ENCODE data around the gene KRT74. TPM values are rescaled to one million over a fixed set of nuclear protein-coding genes. Genes with fewer than 3 reads are reported as not detected.

The KRT74 gene
- total and polyA plus RNA-seq, 4 donors = not detected

DNA sequence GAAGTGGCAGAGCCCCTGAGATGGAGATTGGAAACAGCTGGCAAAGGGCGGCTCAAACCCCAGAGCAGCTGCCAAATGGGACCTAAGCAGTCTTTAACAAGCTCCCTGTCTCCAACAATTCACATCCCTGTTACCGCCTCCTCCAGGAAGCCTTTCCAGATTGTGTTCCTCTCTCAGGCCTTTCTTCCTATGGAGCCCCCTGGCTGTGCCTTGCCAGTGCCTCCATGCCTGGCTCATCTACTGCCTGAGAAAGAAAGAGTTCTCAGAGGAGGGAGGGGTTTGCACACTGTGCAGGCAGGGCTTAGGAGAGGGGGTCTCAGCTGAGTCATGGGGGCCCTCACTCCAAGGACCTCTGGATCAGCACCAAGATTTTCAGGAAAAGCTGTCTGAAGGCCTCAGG, 8.8 kb upstream of the KRT74 start:
- H3K27ac ChIP-seq (ENCODE audit: low read depth in 1 of 2, low read length in 2 of 2) = no peak overlapping the region
- no peak for DNase-seq (ENCODE audit: low spot score)
- H3K9ac ChIP-seq (ENCODE audit: low read depth in 1 of 2, low read length in 2 of 2) = no peak overlapping the region
- WGBS = 83% methylated on average over 2 of the region's 2 CpGs
- no peak overlapping the region for H3K4me3 ChIP-seq (ENCODE audit: low read depth in 1 of 3, low read length in 3 of 3)
- H3K36me3 ChIP-seq (ENCODE audit: control insufficient read depth in 4 of 4, insufficient read depth in 3 of 4, low read depth in 1 of 4, low read length in 3 of 4) = no peaks in the 10 kb centered on the region
- peaks cover 0 to 11% (median 4%) of the 10 kb centered on the region in 4 donors for H3K4me1 ChIP-seq (ENCODE audit: control insufficient read depth in 4 of 4, insufficient read depth in 4 of 4, low read length in 3 of 4)
- no peaks in the 10 kb centered on the region for H3K9me3 ChIP-seq (ENCODE audit: control insufficient read depth in 4 of 4, low read length in 3 of 4)
- no peak for TF ChIP-seq TAF1 (conservative IDR thresholded peaks at IDR 0.05)
- TF ChIP-seq GABPA (IDR thresholded peaks at IDR 0.05 in 1 of 2, conservative IDR thresholded peaks at IDR 0.05 in 1 of 2) = no peak
- no peak for TF ChIP-seq JUND (IDR thresholded peaks at IDR 0.05)
- TF ChIP-seq, protein P1, sequence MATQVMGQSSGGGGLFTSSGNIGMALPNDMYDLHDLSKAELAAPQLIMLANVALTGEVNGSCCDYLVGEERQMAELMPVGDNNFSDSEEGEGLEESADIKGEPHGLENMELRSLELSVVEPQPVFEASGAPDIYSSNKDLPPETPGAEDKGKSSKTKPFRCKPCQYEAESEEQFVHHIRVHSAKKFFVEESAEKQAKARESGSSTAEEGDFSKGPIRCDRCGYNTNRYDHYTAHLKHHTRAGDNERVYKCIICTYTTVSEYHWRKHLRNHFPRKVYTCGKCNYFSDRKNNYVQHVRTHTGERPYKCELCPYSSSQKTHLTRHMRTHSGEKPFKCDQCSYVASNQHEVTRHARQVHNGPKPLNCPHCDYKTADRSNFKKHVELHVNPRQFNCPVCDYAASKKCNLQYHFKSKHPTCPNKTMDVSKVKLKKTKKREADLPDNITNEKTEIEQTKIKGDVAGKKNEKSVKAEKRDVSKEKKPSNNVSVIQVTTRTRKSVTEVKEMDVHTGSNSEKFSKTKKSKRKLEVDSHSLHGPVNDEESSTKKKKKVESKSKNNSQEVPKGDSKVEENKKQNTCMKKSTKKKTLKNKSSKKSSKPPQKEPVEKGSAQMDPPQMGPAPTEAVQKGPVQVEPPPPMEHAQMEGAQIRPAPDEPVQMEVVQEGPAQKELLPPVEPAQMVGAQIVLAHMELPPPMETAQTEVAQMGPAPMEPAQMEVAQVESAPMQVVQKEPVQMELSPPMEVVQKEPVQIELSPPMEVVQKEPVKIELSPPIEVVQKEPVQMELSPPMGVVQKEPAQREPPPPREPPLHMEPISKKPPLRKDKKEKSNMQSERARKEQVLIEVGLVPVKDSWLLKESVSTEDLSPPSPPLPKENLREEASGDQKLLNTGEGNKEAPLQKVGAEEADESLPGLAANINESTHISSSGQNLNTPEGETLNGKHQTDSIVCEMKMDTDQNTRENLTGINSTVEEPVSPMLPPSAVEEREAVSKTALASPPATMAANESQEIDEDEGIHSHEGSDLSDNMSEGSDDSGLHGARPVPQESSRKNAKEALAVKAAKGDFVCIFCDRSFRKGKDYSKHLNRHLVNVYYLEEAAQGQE (IDR thresholded peaks at IDR 0.05) = no peak
- no peaks in the 10 kb centered on the region for H3K27me3 ChIP-seq (ENCODE audit: control insufficient read depth in 4 of 4, insufficient read depth in 4 of 4, low read length in 3 of 4)

DNA sequence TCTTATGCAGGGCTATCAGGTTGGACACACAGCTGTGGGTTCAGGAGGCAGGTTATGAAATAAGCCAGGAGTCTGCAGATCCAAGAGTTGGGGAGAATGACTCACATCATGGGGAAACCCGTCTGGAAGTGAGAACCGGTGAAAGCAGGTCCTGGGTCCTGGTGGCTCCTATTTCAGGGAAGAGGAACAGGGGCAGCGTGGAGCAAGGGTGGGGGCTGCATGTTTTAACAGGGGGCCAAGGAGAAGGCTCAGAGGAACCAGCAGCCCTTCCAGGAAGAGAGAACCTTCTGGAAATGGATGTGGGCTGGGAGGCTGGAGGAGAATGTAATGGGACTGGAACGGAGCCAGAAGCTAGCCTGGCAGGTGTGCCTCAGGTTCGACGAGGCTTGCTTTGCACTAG, 7.8 kb upstream of the KRT74 start:
- no peak for TF ChIP-seq FOXA1 (IDR thresholded peaks at IDR 0.05)
- no peak for TF ChIP-seq YY1 (IDR thresholded peaks at IDR 0.05)
- TF ChIP-seq TAF1 (conservative IDR thresholded peaks at IDR 0.05) = no peak
- TF ChIP-seq, protein P2, sequence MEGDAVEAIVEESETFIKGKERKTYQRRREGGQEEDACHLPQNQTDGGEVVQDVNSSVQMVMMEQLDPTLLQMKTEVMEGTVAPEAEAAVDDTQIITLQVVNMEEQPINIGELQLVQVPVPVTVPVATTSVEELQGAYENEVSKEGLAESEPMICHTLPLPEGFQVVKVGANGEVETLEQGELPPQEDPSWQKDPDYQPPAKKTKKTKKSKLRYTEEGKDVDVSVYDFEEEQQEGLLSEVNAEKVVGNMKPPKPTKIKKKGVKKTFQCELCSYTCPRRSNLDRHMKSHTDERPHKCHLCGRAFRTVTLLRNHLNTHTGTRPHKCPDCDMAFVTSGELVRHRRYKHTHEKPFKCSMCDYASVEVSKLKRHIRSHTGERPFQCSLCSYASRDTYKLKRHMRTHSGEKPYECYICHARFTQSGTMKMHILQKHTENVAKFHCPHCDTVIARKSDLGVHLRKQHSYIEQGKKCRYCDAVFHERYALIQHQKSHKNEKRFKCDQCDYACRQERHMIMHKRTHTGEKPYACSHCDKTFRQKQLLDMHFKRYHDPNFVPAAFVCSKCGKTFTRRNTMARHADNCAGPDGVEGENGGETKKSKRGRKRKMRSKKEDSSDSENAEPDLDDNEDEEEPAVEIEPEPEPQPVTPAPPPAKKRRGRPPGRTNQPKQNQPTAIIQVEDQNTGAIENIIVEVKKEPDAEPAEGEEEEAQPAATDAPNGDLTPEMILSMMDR (IDR thresholded peaks at IDR 0.05; ENCODE audit: low read depth, low read length, missing input control) = no peak
- TF ChIP-seq, protein P1 (IDR thresholded peaks at IDR 0.05) = no peak
- no peak for TF ChIP-seq FOXA2 (IDR thresholded peaks at IDR 0.05)
- DNase-seq (ENCODE audit: low spot score) = no peak
- WGBS = 59% methylated on average over 6 of the region's 6 CpGs

More for the DNA sequence above, 7.8 kb upstream of the KRT74 start:
- no peaks in the 10 kb centered on the region for H3K36me3 ChIP-seq (ENCODE audit: control insufficient read depth in 4 of 4, insufficient read depth in 3 of 4, low read depth in 1 of 4, low read length in 3 of 4)
- H3K27ac ChIP-seq (ENCODE audit: low read depth in 1 of 2, low read length in 2 of 2) = no peak overlapping the region
- H3K4me1 ChIP-seq (ENCODE audit: control insufficient read depth in 4 of 4, insufficient read depth in 4 of 4, low read length in 3 of 4) = peaks cover 0 to 11% (median 4%) of the 10 kb centered on the region in 4 donors
- H3K27me3 ChIP-seq (ENCODE audit: control insufficient read depth in 4 of 4, insufficient read depth in 4 of 4, low read length in 3 of 4) = no peaks in the 10 kb centered on the region
- H3K4me3 ChIP-seq (ENCODE audit: low read depth in 1 of 3, low read length in 3 of 3) = no peak overlapping the region
- no peak overlapping the region for H3K9ac ChIP-seq (ENCODE audit: low read depth in 1 of 2, low read length in 2 of 2)
- no peaks in the 10 kb centered on the region for H3K9me3 ChIP-seq (ENCODE audit: control insufficient read depth in 4 of 4, low read length in 3 of 4)

All from liver (tissue), 9 donors.